HUES64 (cell line): ENCODE data around the gene PPP1R12C.
"Not testable (repeated sequence)": the region's sequence is repeated elsewhere in the genome, so short reads cannot be mapped to it uniquely, and the experiment has no call there.

Source experiments
- H3K27ac ChIP-seq: 2 replicates; pipeline ENCODE4 v1.7.0; 2013; ENCODE audit warnings: low read depth, low read length, inconsistent platforms
- H3K27me3 ChIP-seq: 2 replicates; pipeline ENCODE4 v1.6.1; 2013; ENCODE audit warnings: mild to moderate bottlenecking, low read length; ENCODE audit not compliant: insufficient read depth
- H3K36me3 ChIP-seq: 2 replicates; pipeline ENCODE4 v1.6.1; 2013; ENCODE audit warnings: mild to moderate bottlenecking, low read length; ENCODE audit not compliant: insufficient read depth
- H3K4me1 ChIP-seq: 2 replicates; pipeline ENCODE4 v1.6.1; 2013; ENCODE audit warnings: mild to moderate bottlenecking, low read length, moderate library complexity; ENCODE audit not compliant: insufficient read depth
- H3K4me3 ChIP-seq: 2 replicates; pipeline ENCODE4 v1.5.1; 2013; ENCODE audit warnings: mild to moderate bottlenecking, low read length, moderate library complexity
- H3K9ac ChIP-seq: 2 replicates; pipeline ENCODE4 v1.6.1; 2013; ENCODE audit warnings: mild to moderate bottlenecking, low read depth, low read length
- H3K9me3 ChIP-seq: 2 replicates; pipeline ENCODE4 v1.6.1; 2013; ENCODE audit warnings: low read depth, low read length; ENCODE audit not compliant: insufficient read depth
- WGBS: fragments of 150-250, 120-280 bp; methylation state at CpG from one replicate; pipeline ENCODE4 v1.1.7; 2013; ENCODE audit warnings: missing lambda C conversion rate; 5-methylcytosine and 5-hydroxymethylcytosine counted together

Gene PPP1R12C

GRCh38 chr19:55157064-55157908 is 39.8 kb upstream of the PPP1R12C start, which contains the start of gene TNNI3:
Gene TNNI3, minus strand, starts transcription at chr19:55157732. Its CDS starts 143 bp downstream, at chr19:55157589.
- Histone ChIP-seq H3K27ac (no peak within 1 kb of the TSS), H3K9me3 (no peaks in the 10 kb centered on the region), H3K36me3 (peaks cover 9% of the 10 kb centered on the region; the same call in 1 of the 2 replicates), H3K9ac (peak within 1 kb of the TSS; percentile 5; the same call in 1 of the 2 replicates), H3K4me3 (peak within 1 kb of the TSS; percentile 54), H3K27me3 (peaks cover 11% of the 10 kb centered on the region; the same call in 1 of the 2 replicates), H3K4me1 (peaks cover 15% of the 10 kb centered on the region)
- WGBS = 80% methylated on average over 39 of the region's 39 CpGs

DNA sequence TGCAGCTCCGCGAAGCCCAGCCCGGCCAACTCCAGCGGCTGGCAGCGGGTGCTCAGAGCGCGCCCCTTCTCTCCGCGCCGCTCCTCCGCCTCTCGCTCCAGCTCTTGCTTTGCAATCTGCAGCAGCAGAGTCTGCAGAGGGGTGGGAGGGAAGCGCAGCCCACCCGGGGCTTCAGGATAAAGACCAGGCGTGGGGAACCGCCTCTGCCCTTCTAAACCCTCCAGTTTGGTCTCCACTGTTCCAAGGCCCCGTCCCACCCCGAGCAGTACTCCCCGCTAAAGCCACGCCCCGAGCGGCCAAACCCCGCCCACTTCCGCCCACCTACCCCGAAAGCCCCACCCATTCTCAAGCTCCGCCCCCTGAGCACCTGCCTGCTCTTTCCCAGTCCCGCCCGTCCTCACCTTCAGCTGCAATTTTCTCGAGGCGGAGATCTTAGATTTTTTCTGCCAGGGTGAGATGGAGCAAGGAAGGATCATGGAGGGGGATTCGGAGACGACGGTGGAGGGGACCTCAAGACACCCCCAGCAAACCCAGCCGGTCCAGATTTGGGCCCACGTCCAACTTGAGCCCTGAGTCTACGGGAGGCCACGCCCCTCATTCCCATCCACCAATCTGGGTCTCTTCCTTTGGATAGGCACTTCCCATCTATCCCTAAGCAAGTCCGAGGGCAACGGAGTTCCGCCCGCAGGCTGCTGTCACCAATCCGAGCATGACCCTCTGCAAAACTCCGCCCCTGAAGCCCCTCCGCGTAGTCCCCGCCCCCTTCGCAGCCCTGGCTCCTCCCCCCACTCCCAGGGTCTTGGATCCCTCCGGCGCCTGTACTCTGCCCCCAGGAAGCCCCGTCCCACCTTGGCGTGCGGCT is 39.0 kb upstream of the PPP1R12C start:
- Histone ChIP-seq H3K27me3 (peaks cover 5% of the 10 kb centered on the region; the same call in 1 of the 2 replicates), H3K4me3 (peak overlapping the region; percentile 54), H3K4me1 (peaks cover 15% of the 10 kb centered on the region), H3K36me3 (peaks cover 9% of the 10 kb centered on the region; the same call in 1 of the 2 replicates), H3K9me3 (no peaks in the 10 kb centered on the region), H3K9ac (peak overlapping the region; percentile 67), H3K27ac (no peak overlapping the region)
- WGBS = 34% methylated on average over 51 of the region's 52 CpGs

DNA sequence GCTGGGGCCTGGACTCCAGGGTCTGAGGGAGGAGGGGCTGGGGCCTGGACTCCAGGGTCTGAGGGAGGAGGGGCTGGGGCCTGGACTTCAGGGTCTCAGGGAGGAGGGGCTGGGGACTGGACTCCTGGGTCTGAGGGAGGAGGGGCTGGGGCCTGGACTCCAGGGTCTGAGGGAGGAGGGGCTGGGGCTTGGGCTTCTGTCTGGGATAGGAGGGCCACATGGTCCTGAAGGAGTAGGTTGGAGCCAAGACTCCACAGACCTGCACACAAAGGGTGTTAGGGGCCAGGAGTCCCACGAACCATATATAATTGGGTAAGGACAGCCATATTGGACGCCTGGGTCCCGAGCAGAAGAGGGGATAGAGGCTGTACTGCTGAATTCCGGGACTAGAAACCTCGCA is 38.3 kb upstream of the PPP1R12C start:
- Histone ChIP-seq H3K9ac (peak overlapping the region; percentile 67), H3K4me3 (peak overlapping the region; percentile 54), H3K4me1 (peaks cover 15% of the 10 kb centered on the region)
- H3K27ac ChIP-seq, H3K36me3 ChIP-seq, H3K9me3 ChIP-seq, H3K27me3 ChIP-seq: not testable (repeated sequence)
- WGBS = 36% methylated on average over 5 of the region's 5 CpGs

GRCh38 chr19:55153652-55154264 is 36.3 kb upstream of the PPP1R12C start:
- WGBS = 92% methylated on average over 10 of the region's 12 CpGs
- Histone ChIP-seq H3K27ac (no peak overlapping the region), H3K27me3 (no peaks in the 10 kb centered on the region; the same call in 1 of the 2 replicates), H3K9me3 (no peaks in the 10 kb centered on the region), H3K36me3 (peaks cover 9% of the 10 kb centered on the region; the same call in 1 of the 2 replicates), H3K9ac (no peak overlapping the region), H3K4me1 (peaks cover 13% of the 10 kb centered on the region), H3K4me3 (no peak overlapping the region)

GRCh38 chr19:55152017-55152416 is 34.6 kb upstream of the PPP1R12C start:
- Histone ChIP-seq H3K9me3 (no peaks in the 10 kb centered on the region), H3K9ac (no peak overlapping the region), H3K36me3 (peaks cover 9% of the 10 kb centered on the region; the same call in 1 of the 2 replicates), H3K4me1 (peaks cover 20% of the 10 kb centered on the region), H3K27ac (no peak overlapping the region), H3K4me3 (no peak overlapping the region), H3K27me3 (no peaks in the 10 kb centered on the region; the same call in 1 of the 2 replicates)

- Histone ChIP-seq H3K9ac (0 out of 2 replicates have a peak within 1 kb of the TSS, but pooled peaks have one; percentile 18), H3K9me3 (no peaks in the 10 kb centered on the region), H3K27me3 (no peaks in the 10 kb centered on the region), H3K27ac (peak within 1 kb of the TSS; percentile 45; the same call in 1 of the 2 replicates), H3K36me3 (peaks cover 14% of the 10 kb centered on the region; the same call in 1 of the 2 replicates), H3K4me3 (peak within 1 kb of the TSS; percentile 47), H3K4me1 (peaks cover 20% of the 10 kb centered on the region)
- 11% methylated on average over 16 of the region's 18 CpGs for WGBS
Measured at GRCh38 chr19:55149078-55150003, 31.9 kb upstream of the PPP1R12C start, which contains the start of gene TNNT1. Gene TNNT1, minus strand, starts transcription at chr19:55149206. Its CDS starts 2,049 bp downstream, at chr19:55147157.

GRCh38 chr19:55147545-55148251 is 30.3 kb upstream of the PPP1R12C start:
- Histone ChIP-seq H3K4me1 (peaks cover 20% of the 10 kb centered on the region), H3K27me3 (no peaks in the 10 kb centered on the region), H3K9me3 (no peaks in the 10 kb centered on the region), H3K36me3 (peaks cover 9% of the 10 kb centered on the region; the same call in 1 of the 2 replicates), H3K4me3 (peak overlapping the region; percentile 47; the same call in 1 of the 2 replicates), H3K9ac (no peak overlapping the region), H3K27ac (no peak overlapping the region; the same call in 1 of the 2 replicates)
- WGBS = 9% methylated on average over 7 of the region's 9 CpGs

GRCh38 chr19:55146705-55147273 is 29.4 kb upstream of the PPP1R12C start:
- Histone ChIP-seq H3K4me3 (peak overlapping the region; percentile 68), H3K27ac (peak overlapping the region; percentile 87; the same call in 1 of the 2 replicates), H3K27me3 (no peaks in the 10 kb centered on the region), H3K36me3 (0 out of 2 replicates have a peak, but pooled peaks cover 9% of the 10 kb centered on the region), H3K9me3 (no peaks in the 10 kb centered on the region), H3K9ac (peak overlapping the region; percentile 42; the same call in 1 of the 2 replicates), H3K4me1 (peaks cover 20% of the 10 kb centered on the region)
- under 1% methylated on average over 22 of the region's 27 CpGs for WGBS

DNA sequence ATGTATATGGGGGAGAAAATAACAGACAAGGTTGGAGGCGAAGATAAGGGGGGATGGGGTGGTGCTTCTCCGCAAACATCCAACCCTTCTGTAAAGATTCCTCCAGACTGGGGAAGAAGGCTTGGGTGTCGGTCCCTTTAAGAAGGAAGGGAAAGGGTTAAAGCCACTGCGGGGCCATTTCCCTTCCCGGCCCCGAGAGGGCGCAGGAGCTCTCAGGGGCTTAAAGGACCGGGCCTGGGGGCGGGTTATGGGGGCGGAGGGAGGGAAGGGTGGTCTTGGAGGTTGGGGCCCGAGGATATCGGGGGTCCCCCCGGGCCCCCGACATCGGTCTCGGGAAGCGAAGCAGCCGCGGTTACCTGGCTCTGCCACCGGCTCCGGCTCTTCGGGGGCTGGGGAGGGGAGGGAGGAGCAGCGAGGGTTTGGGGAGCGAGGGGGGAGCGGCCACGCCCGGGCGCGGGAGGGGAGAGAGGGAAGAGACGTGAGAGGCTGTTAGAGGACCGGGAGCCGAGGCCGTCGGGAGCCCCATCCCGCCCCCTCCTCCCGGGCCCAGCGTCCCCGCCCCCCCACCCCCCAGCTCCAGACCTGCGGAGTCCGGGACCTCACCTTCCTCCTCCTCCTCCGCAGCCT is 28.8 kb upstream of the PPP1R12C start:
- WGBS = 3% methylated on average over 27 of the region's 41 CpGs
- Histone ChIP-seq H3K4me3 (peak overlapping the region; percentile 68), H3K9me3 (no peaks in the 10 kb centered on the region), H3K27me3 (no peaks in the 10 kb centered on the region), H3K27ac (peak overlapping the region; percentile 87; the same call in 1 of the 2 replicates), H3K9ac (peak overlapping the region; percentile 42; the same call in 1 of the 2 replicates), H3K4me1 (peaks cover 20% of the 10 kb centered on the region), H3K36me3 (0 out of 2 replicates have a peak, but pooled peaks cover 9% of the 10 kb centered on the region)
